Measurements from ENCODE around the gene LTA4H.

DNA sequence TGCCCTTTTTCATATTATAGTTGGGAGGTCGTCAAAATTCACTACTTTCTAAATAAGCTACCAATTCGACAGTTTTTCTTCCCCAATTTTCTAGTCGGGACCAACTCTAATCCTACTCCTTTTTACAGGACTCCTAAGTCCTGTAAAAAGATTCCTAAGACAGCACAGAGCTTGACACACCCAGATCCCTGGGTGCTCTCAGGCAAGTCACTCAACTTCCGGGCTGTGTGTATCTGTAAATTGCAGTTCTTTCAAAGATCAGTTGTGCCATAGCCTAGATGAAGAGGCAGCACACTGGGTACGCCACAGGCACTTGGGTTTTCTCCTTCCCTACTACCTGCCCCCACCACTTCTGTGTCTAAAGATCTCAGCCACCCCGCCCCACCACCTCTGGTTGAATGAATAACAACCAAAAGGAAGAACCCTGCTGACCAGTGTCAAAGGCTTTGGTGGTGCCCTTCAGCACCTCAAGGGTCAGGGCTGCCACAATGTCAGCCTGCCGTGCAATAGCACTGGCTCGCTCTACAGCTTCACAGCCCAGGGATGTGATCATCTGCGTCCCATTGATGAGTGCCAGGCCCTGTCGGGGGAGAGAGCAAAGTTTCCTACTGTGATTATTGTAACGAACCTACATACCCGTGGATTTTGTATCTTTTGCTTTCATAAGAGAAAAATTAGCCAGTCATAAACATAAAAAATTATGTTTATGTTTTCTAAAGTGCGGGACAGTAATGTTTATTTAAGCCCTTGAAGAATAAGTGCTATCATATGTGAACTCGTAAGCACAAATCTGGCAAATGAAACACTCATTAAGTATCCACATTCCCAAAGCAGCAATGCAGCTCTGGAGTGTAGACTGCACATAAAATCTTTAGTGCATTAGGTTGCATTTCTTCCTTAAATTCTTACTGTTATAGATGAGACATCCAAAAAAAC, 48.5 kb downstream of the LTA4H start:
- TF ChIP-seq, protein P1, sequence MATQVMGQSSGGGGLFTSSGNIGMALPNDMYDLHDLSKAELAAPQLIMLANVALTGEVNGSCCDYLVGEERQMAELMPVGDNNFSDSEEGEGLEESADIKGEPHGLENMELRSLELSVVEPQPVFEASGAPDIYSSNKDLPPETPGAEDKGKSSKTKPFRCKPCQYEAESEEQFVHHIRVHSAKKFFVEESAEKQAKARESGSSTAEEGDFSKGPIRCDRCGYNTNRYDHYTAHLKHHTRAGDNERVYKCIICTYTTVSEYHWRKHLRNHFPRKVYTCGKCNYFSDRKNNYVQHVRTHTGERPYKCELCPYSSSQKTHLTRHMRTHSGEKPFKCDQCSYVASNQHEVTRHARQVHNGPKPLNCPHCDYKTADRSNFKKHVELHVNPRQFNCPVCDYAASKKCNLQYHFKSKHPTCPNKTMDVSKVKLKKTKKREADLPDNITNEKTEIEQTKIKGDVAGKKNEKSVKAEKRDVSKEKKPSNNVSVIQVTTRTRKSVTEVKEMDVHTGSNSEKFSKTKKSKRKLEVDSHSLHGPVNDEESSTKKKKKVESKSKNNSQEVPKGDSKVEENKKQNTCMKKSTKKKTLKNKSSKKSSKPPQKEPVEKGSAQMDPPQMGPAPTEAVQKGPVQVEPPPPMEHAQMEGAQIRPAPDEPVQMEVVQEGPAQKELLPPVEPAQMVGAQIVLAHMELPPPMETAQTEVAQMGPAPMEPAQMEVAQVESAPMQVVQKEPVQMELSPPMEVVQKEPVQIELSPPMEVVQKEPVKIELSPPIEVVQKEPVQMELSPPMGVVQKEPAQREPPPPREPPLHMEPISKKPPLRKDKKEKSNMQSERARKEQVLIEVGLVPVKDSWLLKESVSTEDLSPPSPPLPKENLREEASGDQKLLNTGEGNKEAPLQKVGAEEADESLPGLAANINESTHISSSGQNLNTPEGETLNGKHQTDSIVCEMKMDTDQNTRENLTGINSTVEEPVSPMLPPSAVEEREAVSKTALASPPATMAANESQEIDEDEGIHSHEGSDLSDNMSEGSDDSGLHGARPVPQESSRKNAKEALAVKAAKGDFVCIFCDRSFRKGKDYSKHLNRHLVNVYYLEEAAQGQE (tag by site-specific recombination; IDR thresholded peaks at IDR 0.05): no peak
- TF ChIP-seq, protein P2, sequence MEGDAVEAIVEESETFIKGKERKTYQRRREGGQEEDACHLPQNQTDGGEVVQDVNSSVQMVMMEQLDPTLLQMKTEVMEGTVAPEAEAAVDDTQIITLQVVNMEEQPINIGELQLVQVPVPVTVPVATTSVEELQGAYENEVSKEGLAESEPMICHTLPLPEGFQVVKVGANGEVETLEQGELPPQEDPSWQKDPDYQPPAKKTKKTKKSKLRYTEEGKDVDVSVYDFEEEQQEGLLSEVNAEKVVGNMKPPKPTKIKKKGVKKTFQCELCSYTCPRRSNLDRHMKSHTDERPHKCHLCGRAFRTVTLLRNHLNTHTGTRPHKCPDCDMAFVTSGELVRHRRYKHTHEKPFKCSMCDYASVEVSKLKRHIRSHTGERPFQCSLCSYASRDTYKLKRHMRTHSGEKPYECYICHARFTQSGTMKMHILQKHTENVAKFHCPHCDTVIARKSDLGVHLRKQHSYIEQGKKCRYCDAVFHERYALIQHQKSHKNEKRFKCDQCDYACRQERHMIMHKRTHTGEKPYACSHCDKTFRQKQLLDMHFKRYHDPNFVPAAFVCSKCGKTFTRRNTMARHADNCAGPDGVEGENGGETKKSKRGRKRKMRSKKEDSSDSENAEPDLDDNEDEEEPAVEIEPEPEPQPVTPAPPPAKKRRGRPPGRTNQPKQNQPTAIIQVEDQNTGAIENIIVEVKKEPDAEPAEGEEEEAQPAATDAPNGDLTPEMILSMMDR (tag by site-specific recombination; IDR thresholded peaks at IDR 0.05): no peak
- no peak for TF ChIP-seq ZNF521 (tag by site-specific recombination; IDR thresholded peaks at IDR 0.05)
- TF ChIP-seq, protein P3, sequence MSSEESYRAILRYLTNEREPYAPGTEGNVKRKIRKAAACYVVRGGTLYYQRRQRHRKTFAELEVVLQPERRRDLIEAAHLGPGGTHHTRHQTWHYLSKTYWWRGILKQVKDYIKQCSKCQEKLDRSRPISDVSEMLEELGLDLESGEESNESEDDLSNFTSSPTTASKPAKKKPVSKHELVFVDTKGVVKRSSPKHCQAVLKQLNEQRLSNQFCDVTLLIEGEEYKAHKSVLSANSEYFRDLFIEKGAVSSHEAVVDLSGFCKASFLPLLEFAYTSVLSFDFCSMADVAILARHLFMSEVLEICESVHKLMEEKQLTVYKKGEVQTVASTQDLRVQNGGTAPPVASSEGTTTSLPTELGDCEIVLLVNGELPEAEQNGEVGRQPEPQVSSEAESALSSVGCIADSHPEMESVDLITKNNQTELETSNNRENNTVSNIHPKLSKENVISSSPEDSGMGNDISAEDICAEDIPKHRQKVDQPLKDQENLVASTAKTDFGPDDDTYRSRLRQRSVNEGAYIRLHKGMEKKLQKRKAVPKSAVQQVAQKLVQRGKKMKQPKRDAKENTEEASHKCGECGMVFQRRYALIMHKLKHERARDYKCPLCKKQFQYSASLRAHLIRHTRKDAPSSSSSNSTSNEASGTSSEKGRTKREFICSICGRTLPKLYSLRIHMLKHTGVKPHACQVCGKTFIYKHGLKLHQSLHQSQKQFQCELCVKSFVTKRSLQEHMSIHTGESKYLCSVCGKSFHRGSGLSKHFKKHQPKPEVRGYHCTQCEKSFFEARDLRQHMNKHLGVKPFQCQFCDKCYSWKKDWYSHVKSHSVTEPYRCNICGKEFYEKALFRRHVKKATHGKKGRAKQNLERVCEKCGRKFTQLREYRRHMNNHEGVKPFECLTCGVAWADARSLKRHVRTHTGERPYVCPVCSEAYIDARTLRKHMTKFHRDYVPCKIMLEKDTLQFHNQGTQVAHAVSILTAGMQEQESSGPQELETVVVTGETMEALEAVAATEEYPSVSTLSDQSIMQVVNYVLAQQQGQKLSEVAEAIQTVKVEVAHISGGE (tag by site-specific recombination; conservative IDR thresholded peaks at IDR 0.05; ENCODE audit: low read depth): no peak
- no peak for TF ChIP-seq EGR2 (tag by site-specific recombination; IDR thresholded peaks at IDR 0.05; ENCODE audit: low read depth)
- TF ChIP-seq ZNF76 (tag by site-specific recombination; IDR thresholded peaks at IDR 0.05; ENCODE audit: borderline replicate concordance, low read depth): no peak
- no peak for TF ChIP-seq ZNF530 (tag by site-specific recombination; IDR thresholded peaks at IDR 0.05; ENCODE audit: low read depth)
- TF ChIP-seq YY1 (tag by site-specific recombination; IDR thresholded peaks at IDR 0.05): no peak
- TF ChIP-seq, protein P4, sequence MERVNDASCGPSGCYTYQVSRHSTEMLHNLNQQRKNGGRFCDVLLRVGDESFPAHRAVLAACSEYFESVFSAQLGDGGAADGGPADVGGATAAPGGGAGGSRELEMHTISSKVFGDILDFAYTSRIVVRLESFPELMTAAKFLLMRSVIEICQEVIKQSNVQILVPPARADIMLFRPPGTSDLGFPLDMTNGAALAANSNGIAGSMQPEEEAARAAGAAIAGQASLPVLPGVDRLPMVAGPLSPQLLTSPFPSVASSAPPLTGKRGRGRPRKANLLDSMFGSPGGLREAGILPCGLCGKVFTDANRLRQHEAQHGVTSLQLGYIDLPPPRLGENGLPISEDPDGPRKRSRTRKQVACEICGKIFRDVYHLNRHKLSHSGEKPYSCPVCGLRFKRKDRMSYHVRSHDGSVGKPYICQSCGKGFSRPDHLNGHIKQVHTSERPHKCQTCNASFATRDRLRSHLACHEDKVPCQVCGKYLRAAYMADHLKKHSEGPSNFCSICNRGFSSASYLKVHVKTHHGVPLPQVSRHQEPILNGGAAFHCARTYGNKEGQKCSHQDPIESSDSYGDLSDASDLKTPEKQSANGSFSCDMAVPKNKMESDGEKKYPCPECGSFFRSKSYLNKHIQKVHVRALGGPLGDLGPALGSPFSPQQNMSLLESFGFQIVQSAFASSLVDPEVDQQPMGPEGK (tag by site-specific recombination; IDR thresholded peaks at IDR 0.05): no peak
- no peak for TF ChIP-seq ZNF654 (tag by site-specific recombination; IDR thresholded peaks at IDR 0.05; ENCODE audit: low read depth)
- no peak for TF ChIP-seq ZNF184 (tag by site-specific recombination; IDR thresholded peaks at IDR 0.05)
- no peak for TF ChIP-seq SP2 (tag by site-specific recombination; IDR thresholded peaks at IDR 0.05)

Measured in HEK293 (cell line).